ENCODE results near the gene STK24.
A peak's percentile ranks its signal among the peaks of the same experiment; 100 is the strongest.

Gene STK24

GRCh38 chr13:98486412-98486811, 90.5 kb downstream of the STK24 start:
- no peak for DNase-seq

GRCh38 chr13:98485561-98485960, 91.3 kb downstream of the STK24 start:
- no peak for DNase-seq

GRCh38 chr13:98484289-98485219, 92.4 kb downstream of the STK24 start:
- peak; percentile 71 for DNase-seq

- no peak for DNase-seq
Measured at GRCh38 chr13:98483601-98484288, 93.2 kb downstream of the STK24 start.

- DNase-seq, result no peak
Measured at GRCh38 chr13:98482476-98483444, 94.1 kb downstream of the STK24 start.

GRCh38 chr13:98480915-98481877, 95.7 kb downstream of the STK24 start:
- no peak for DNase-seq

- no peak for DNase-seq
Measured at GRCh38 chr13:98479496-98480003, 97.4 kb downstream of the STK24 start.

GRCh38 chr13:98478189-98479129, 98.4 kb downstream of the STK24 start:
- peak; percentile 25 for DNase-seq

- DNase-seq, result peak; percentile 88
Measured at GRCh38 chr13:98476538-98476966, 100.4 kb downstream of the STK24 start.

GRCh38 chr13:98476106-98476505, 100.8 kb downstream of the STK24 start:
- DNase-seq, result no peak

- DNase-seq, result no peak
Measured at GRCh38 chr13:98475522-98475921, 101.4 kb downstream of the STK24 start.

GRCh38 chr13:98474761-98475160, 102.1 kb downstream of the STK24 start:
- DNase-seq, result no peak

- DNase-seq, result no peak
Measured at GRCh38 chr13:98474292-98474691, 102.6 kb downstream of the STK24 start.

GRCh38 chr13:98473788-98474144, 103.1 kb downstream of the STK24 start:
- DNase-seq, result no peak

- DNase-seq, result no peak
Measured at GRCh38 chr13:98473135-98473787, 103.6 kb downstream of the STK24 start.

GRCh38 chr13:98471934-98472333, 105.0 kb downstream of the STK24 start:
- no peak for DNase-seq

GRCh38 chr13:98470920-98471319, 106.0 kb downstream of the STK24 start:
- DNase-seq, result no peak

- no peak for DNase-seq
Measured at GRCh38 chr13:98468929-98469328, 108.0 kb downstream of the STK24 start.

- no peak for DNase-seq
Measured at GRCh38 chr13:98468361-98468760, 108.5 kb downstream of the STK24 start.
